Measurements from ENCODE around the gene EXOC6B. TPM values are rescaled to one million over a fixed set of nuclear protein-coding genes. Genes with fewer than 3 reads are reported as not detected.

EXOC6B gene
- total RNA-seq, 1 experiment from 2014 or later = 40.1 TPM

DNA sequence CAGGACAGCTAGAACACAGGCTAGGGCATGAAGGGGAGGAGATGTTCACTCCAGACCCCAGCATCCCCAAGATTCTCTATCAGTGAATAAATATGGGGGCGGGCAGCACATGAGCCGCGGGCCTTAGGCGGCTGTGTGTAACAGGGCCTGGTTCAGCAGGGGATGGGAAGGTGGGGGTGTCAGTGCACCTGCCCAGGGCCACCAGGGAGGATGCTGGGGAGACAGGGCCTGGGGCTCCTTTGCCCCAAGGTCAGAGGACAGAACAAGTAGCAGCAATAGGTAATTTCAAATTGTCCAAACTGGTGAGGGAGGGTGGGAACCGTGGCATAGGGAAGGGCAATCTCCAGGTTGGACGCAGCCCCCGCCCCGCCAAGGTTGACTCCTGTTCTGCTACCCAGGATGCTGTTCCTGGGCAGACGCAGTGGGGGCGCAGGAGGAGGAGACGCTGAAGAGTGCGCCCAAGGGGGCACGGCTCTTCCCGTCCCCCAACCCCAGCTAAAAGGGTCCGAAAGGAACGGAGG lies 694.4 kb downstream of the EXOC6B start:
- no peak overlapping the region for H2BK20ac ChIP-seq (ENCODE audit: low read depth, low read length, poor library complexity, severe bottlenecking)
- H3K27ac Mint-ChIP-seq = no peak overlapping the region
- no peaks in the 10 kb centered on the region for H3K79me2 ChIP-seq (ENCODE audit: insufficient read depth, low read length)
- H3K4me1 Mint-ChIP-seq = peaks cover 20 to 29% of the 10 kb centered on the region in 2 experiments
- no peak overlapping the region for H2BK120ac ChIP-seq (ENCODE audit: low read depth, low read length, poor library complexity, severe bottlenecking)
- H2AFZ ChIP-seq (ENCODE audit: low read length) = no peak overlapping the region
- no peak overlapping the region for H2BK12ac ChIP-seq (ENCODE audit: insufficient read length, low read depth, low read length)
- no peak overlapping the region for H3K56ac ChIP-seq (ENCODE audit: insufficient read length, low read depth, low read length)
- no peak overlapping the region for H3K4me3 Mint-ChIP-seq
- H3K79me1 ChIP-seq (ENCODE audit: insufficient read depth, low read depth, low read length, poor library complexity, severe bottlenecking) = no peaks in the 10 kb centered on the region
- H3K4me2 ChIP-seq (ENCODE audit: insufficient read depth, insufficient read length, low read length) = no peak overlapping the region
- no peak overlapping the region for H3T11ph ChIP-seq (ENCODE audit: low read length)
- H3K27me3 ChIP-seq (ENCODE audit: insufficient read depth, low read length) = no peaks in the 10 kb centered on the region
- H3K27ac ChIP-seq (ENCODE audit: insufficient read length, low read depth, low read length) = no peak overlapping the region
- no peaks in the 10 kb centered on the region; the same call in 1 of the 2 replicates for H3K4me1 ChIP-seq (ENCODE audit: insufficient read depth, low read length)
- peaks cover 10% of the 10 kb centered on the region for H3K27me3 Mint-ChIP-seq (ENCODE audit: low read depth)
- H4K5ac ChIP-seq (ENCODE audit: insufficient read length, low read depth, low read length) = no peak overlapping the region
- H3K23ac ChIP-seq (ENCODE audit: insufficient read length, low read depth, low read length) = no peak overlapping the region
- WGBS (ENCODE audit: extremely low coverage, insufficient read length, low lambda C conversion rate) = no CpG with 5 or more reads among the region's 16 CpGs
- H4K20me1 ChIP-seq (ENCODE audit: control insufficient read depth, insufficient read depth, insufficient read length) = no peaks in the 10 kb centered on the region
- no peak overlapping the region for H2BK15ac ChIP-seq (ENCODE audit: low read depth, low read length)
- peak; percentile 18 for DNase-seq
- no peak overlapping the region for H4K91ac ChIP-seq (ENCODE audit: insufficient read length, low read depth, low read length)
- no peak overlapping the region for H3K4ac ChIP-seq (ENCODE audit: low read depth, low read length)
- no peaks in the 10 kb centered on the region for H3K23me2 ChIP-seq (ENCODE audit: insufficient read length, low read depth, low read length, poor library complexity, severe bottlenecking)
- TF ChIP-seq, protein P1, sequence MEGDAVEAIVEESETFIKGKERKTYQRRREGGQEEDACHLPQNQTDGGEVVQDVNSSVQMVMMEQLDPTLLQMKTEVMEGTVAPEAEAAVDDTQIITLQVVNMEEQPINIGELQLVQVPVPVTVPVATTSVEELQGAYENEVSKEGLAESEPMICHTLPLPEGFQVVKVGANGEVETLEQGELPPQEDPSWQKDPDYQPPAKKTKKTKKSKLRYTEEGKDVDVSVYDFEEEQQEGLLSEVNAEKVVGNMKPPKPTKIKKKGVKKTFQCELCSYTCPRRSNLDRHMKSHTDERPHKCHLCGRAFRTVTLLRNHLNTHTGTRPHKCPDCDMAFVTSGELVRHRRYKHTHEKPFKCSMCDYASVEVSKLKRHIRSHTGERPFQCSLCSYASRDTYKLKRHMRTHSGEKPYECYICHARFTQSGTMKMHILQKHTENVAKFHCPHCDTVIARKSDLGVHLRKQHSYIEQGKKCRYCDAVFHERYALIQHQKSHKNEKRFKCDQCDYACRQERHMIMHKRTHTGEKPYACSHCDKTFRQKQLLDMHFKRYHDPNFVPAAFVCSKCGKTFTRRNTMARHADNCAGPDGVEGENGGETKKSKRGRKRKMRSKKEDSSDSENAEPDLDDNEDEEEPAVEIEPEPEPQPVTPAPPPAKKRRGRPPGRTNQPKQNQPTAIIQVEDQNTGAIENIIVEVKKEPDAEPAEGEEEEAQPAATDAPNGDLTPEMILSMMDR (conservative IDR thresholded peaks at IDR 0.05) = no peak
- no peaks in the 10 kb centered on the region for H3K36me3 Mint-ChIP-seq (ENCODE audit: insufficient read depth in 1 of 3, low read depth in 3 of 3)
- no peaks in the 10 kb centered on the region; a peak in 2 of 5 replicates for H3K9me3 Mint-ChIP-seq
- no peaks in the 10 kb centered on the region for H3K9me3 ChIP-seq (ENCODE audit: control insufficient read depth, low read depth, low read length)
- H3K18ac ChIP-seq (ENCODE audit: insufficient read length, low read depth, low read length) = no peak overlapping the region
- no peak overlapping the region for H3K14ac ChIP-seq (ENCODE audit: insufficient read depth, low read length)
- no peak overlapping the region for H2BK5ac ChIP-seq (ENCODE audit: insufficient read length, low read length)
- no peak overlapping the region for H4K8ac ChIP-seq (replicated peaks; ENCODE audit: insufficient read length, low read depth, low read length)
- H2AK5ac ChIP-seq (ENCODE audit: insufficient read length, low read length) = no peak overlapping the region
- no peak overlapping the region for H3K9ac ChIP-seq (ENCODE audit: extremely low read depth, insufficient read length, low read length)
